KOPT-K1 (cell line): ENCODE data around the gene ACSM2B.
"Not testable (repeated sequence)": the region's sequence is repeated elsewhere in the genome, so short reads cannot be mapped to it uniquely, and the experiment has no call there.

Source experiments
- H3K27ac ChIP-seq: fragments of 200-600 bp; sonication (generic); 2 replicates; pipeline ENCODE4 v1.5.1; 2016; ENCODE audit warnings: antibody characterized with exemption, mild to moderate bottlenecking, low read depth, low read length; ENCODE audit not compliant: poor library complexity, severe bottlenecking
- H3K36me3 ChIP-seq: fragments of 200-600 bp; sonication (generic); 2 replicates; pipeline ENCODE4 v1.5.1; 2017; ENCODE audit warnings: antibody characterized with exemption, mild to moderate bottlenecking, low read length, moderate library complexity; ENCODE audit not compliant: insufficient read depth
- H3K9me3 ChIP-seq: fragments of 200-600 bp; sonication (generic); 2 replicates; pipeline ENCODE4 v1.5.1; 2017; ENCODE audit warnings: antibody characterized with exemption, low read length, mild to moderate bottlenecking; ENCODE audit not compliant: insufficient read depth, poor library complexity, severe bottlenecking

The ACSM2B gene

DNA sequence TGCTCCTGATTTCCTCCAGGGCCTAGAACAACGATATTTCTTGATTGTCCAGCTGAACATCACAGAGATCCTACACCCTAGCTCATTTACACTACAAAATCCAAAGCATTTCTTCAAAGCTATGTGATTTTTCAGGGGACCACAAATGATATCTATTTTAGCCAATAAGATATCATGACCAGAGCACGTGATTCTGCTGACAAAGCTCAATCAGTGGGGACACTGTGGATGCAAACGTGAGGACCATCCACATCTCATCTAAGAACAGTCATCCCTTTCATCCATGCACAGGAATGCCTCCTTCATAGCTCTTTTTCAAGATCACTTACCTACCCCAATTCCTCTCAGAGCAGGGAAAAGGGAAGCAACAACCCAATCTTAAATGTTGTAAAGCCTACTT, 56.9 kb downstream of the ACSM2B start:
- Histone ChIP-seq H3K27ac (no peak overlapping the region), H3K9me3 (no peaks in the 10 kb centered on the region), H3K36me3 (no peaks in the 10 kb centered on the region)

GRCh38 chr16:20517149-20517548, 59.0 kb downstream of the ACSM2B start:
- no peaks in the 10 kb centered on the region for H3K9me3 ChIP-seq

GRCh38 chr16:20515688-20516090, 60.5 kb downstream of the ACSM2B start:
- no peaks in the 10 kb centered on the region for H3K9me3 ChIP-seq
- H3K36me3 ChIP-seq: no peaks in the 10 kb centered on the region
- no peak overlapping the region for H3K27ac ChIP-seq

More at GRCh38 chr16:20517149-20517548, 59.0 kb downstream of the ACSM2B start:
- Histone ChIP-seq H3K27ac (no peak overlapping the region), H3K36me3 (no peaks in the 10 kb centered on the region)

- H3K27ac ChIP-seq: no peak overlapping the region
- H3K36me3 ChIP-seq: no peaks in the 10 kb centered on the region
- H3K9me3 ChIP-seq: peaks cover 19% of the 10 kb centered on the region
These were observed 65.8 kb downstream of the ACSM2B start for GRCh38 chr16:20510323-20510722.

DNA sequence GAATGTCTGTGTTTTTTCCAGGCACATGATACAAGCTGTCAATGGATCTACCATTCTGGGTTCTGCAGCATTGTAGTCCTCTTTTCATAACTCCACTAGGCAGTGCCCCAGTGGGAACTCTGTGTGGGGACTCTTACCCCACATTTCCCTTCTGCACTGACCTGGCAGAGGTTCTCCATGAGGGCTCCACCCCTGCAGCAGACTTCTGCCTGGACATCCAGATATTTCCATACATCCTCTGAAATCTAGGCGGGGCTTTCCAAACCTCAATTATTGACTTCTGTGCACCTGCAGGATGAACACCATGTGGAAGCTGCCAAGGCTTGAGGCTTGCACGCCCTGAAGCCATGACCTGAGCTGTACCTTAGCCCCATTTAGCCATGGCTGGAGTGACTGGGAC, 68.9 kb downstream of the ACSM2B start:
- Histone ChIP-seq H3K27ac (no peak overlapping the region), H3K9me3 (peaks cover 19% of the 10 kb centered on the region), H3K36me3 (no peaks in the 10 kb centered on the region)

DNA sequence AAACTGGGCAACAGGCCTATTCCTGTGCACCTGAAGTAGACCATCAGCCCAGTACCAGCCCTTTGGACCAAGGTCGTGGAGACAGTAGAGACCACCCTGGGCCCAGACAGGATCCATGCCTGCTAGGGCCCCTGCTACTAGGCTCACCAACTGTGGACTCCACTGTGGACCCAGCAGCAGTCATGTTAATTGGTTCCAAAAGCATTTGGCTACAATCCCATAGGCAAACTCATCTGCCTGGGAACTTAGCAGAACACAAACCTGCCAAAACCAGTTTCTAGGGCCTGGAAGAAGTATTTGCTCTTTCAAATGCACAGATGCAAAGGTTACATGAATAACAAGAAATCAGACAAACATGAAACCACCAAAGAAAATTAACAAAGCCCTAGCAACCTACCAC, 71.7 kb downstream of the ACSM2B start:
- no peaks in the 10 kb centered on the region for H3K36me3 ChIP-seq
- no peak overlapping the region for H3K27ac ChIP-seq
- peaks cover 19% of the 10 kb centered on the region for H3K9me3 ChIP-seq

- H3K9me3 ChIP-seq, H3K36me3 ChIP-seq, H3K27ac ChIP-seq: not testable (repeated sequence)
These were observed 84.7 kb downstream of the ACSM2B start for GRCh38 chr16:20491448-20491847.

GRCh38 chr16:20490994-20491393, 85.2 kb downstream of the ACSM2B start:
- not testable (repeated sequence) for H3K9me3 ChIP-seq, H3K27ac ChIP-seq, H3K36me3 ChIP-seq
